Activated T-cell treated with anti-CD3 and anti-CD28 coated beads for 4 hours (primary cell): ENCODE measurements around the gene GUCD1.

Source experiments
- DNase-seq: peaks from one replicate; pipeline ENCODE4 v3.0.0-alpha.2; 2020

GUCD1 gene

DNA sequence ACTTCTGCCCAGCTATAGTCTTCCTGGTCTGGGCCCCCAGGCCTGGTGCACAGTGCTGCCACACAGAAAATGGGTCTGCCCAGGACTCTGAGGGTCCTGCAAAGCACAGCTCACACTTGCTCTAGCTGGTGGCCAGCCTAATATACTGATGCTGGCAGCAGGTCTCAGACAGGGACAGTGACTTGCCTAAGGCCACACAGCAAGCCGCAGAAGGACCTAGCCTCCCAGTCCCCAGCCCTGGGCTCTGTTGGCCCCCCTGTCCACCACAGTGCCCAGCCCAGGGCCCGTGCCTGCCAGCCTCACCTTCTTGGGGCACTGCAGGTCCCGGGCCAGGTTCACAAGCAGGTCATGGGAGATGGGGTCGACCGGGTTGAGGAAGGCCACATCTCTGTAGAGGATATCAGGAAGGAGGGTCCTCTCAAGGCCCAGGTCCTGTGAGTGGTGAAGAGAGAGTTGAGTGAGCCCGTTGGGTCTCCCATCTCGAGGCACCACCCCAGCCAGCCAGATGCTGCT, 34.6 kb upstream of the GUCD1 start:
- no peak for DNase-seq

DNA sequence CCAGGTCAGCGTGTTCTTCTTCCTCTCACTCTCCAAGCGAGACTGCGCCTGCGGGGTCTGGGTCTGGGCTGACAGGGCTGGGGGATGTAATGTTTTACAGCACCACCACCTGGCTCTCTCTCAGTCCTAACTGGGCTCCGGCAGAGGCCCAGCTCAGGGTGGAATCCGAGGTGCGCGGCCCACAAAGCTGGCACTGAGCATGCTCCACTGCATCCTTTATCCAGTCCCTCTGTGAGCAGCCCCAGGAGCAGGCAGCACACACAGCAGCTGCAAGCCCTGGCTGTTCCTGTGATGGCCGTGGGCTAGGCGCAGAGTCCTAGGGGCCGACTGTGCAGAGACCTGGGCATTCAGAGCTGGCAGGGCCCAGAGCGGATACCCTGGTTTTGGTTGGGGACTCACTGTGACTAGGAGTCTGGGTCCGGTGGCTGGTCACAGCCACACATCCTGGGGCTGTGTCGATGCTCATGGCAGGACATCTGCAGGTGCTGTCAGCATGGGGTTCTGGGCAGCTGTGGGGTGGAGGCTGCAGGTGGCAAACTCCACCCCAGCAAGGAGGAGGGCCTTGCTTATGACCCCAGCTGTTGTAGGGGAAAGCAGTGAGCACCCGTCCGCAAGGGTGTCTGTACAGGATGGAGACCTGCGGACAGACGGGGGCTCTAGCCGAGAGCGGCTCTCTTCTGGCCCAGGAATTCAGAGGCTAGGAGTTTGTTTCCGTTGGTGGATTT, 34.0 kb upstream of the GUCD1 start:
- no peak for DNase-seq

- no peak for DNase-seq
These were observed 33.4 kb upstream of the GUCD1 start for GRCh38 chr22:24588381-24588756.

GRCh38 chr22:24587948-24588347, 33.0 kb upstream of the GUCD1 start:
- no peak for DNase-seq

DNA sequence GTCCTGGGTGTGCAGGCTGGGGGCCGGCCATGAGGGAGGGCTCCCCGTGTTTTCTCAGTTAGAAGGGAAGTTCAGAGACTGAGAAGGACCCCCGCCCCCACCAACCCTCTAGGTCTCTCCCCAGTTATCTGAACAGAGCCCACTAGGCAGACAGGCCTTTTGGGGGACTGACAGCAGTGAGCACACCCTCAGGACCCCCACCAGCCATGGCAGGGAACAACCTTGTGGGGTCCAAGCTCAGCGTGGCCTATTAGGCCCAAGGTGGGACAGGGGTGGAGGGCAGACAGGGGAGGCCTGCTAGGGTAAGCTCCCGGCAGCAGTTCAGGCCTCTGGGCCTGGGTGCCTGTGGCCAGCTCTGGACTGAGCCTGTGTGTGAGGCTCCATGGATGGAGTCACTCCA, 32.3 kb upstream of the GUCD1 start:
- no peak for DNase-seq

- no peak for DNase-seq
These were observed 31.1 kb upstream of the GUCD1 start for GRCh38 chr22:24585927-24586546.

GRCh38 chr22:24585461-24585860, 30.5 kb upstream of the GUCD1 start:
- DNase-seq, result no peak

GRCh38 chr22:24584871-24585411, 30.0 kb upstream of the GUCD1 start:
- DNase-seq, result no peak

- no peak for DNase-seq
These were observed 29.3 kb upstream of the GUCD1 start for GRCh38 chr22:24584166-24584790.

DNA sequence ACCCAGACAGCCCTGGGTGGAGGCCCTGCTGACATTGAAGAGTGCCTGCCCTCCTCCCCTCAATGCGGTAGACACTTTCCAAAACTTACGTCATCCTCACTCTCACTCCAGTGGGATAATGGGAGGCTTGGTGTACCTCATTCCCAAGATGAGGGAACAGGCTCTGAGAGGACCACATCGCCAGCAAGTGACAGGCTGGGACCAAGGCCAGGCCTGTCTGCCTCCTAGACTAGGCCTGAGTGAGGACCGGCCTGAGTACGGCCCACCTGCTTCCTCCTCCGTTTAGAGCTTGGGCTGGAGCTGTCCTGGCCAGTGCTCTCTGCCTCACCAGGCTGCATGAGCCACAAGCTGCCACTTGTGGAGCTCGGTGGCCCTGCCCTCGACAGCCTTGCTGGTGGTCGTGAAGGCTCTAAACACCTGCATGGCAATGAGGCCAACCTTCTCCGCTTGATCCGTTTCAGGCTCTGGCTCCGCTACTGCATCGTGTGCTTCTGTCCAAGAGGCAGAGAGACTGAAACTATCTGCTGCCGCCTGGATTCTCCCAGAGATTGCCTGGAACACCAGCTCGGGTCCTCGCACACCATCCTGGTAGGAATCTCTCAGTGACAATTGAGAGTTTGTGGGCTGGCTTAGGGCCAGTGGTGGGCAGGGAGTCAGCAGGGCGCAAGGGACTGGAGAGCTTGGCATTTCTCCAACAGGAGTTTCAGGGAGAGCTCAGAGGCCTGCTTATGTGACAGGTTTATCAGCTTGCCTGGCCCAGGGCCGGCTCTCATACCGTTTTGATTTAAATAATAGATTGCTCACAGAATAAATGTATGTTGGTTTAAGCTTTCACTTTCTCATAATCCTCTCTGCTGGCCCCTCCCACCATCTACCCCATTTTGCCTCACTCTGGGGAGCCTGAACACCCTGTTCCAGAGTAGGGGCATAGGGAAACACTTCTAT, 28.6 kb upstream of the GUCD1 start:
- no peak for DNase-seq

- DNase-seq, result no peak
These were observed 27.3 kb upstream of the GUCD1 start for GRCh38 chr22:24582056-24582814.

GRCh38 chr22:24580276-24580675, 25.3 kb upstream of the GUCD1 start:
- DNase-seq, result no peak

- DNase-seq, result no peak
These were observed 24.3 kb upstream of the GUCD1 start for GRCh38 chr22:24579258-24579601.

DNA sequence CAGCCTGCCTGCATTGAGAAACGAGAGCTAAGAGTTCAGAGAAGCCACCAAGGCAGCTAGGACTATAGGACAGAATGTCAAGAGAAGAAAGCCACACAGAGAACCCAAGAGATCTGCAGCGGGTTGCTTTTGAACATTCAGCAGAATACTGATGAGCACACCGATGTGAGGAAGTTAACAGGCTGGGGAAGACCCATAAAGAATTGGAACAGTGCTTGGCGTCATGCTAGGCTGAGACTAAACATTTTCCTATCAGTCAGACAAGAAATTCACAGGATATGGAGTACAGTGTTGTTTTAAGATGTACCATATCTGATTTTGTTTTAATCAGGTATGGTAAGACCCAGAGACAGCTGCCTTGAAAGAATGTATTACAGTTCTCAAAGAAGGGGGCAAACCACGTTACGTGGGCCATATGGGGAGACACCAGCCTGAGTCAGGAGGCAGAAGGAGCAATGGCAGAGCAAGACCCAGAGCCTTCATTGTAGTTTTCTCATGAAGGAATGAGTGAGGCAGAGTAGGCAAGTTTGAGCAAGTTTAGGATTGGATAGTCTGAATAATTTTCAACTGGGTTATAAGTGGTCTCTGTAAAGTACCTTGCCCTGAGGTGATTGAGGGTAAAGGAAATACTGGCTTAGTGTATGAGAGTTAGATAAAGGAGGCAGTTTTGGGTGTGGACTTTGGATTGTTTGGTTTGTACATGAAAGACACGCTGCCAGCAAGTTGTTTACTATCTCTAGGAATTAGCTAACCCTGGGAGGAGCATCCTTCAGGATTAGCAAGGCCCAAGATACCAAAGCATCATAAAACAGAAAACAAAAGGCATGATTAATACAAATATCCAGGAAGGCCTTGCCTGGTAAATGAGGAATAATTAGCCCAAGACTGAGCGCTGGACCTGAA, 23.7 kb upstream of the GUCD1 start:
- DNase-seq, result no peak

DNA sequence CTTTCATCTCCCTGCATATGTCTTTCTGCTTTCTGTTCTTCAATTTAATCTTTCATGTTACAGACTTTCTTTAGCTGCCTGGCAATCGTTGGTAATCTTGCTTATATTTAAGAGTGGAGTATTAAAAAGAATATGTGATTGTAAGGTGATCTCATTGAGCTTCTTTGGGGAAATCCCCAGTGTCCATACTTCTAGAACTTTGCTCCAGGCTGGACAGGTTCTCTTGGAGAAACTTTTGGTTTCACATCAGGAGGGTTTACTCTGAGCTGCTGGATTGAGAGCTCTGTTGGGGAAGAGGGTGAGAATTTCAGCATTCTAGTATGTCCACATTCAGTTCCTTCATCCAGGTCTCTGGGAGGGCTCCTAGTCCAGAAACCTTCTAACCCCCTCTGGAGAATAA, 21.8 kb upstream of the GUCD1 start:
- DNase-seq, result no peak

DNA sequence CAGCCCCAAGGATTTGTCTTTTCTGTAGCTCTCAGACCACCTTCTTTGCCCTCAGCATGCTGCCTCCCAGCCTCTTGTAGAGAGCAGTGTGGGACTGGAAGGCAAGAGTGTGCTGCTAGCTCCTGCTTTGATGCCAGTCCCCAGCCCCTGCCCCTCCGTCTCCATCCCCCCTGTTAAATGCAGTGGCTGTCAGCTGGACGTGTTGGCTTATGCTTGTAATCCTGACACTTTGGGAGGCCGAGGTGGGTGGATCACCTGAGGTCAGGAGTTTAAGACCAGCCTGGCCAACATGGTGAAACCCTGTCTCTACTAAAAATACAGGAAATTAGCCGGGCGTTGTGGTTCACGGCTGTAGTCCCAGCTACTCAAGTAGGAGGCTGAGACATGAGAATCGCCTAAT, 16.3 kb upstream of the GUCD1 start:
- no peak for DNase-seq

DNA sequence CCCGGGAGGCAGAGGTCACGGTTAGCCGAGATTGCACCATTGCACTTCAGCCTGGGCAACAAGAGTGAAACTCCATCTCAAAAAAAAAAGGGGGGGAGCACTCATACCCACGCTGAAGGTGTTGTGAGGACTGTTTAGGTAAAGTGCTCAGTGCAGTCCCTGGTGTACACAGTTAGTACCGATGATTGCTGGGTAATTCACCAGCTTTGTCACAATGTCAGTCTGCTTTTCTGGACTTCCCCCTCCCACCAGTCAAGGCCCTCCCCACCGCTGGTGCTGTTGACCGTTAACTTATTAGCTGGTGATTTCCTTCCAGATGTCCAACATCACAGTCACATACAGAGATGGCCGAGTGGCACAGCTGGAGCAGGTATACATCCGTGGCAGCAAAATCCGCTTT, 12.7 kb upstream of the GUCD1 start:
- DNase-seq, result no peak

- no peak for DNase-seq
These were observed 12.1 kb upstream of the GUCD1 start for GRCh38 chr22:24566899-24567511.

GRCh38 chr22:24565077-24565476, 10.1 kb upstream of the GUCD1 start:
- no peak for DNase-seq

- no peak for DNase-seq
These were observed 9.6 kb upstream of the GUCD1 start for GRCh38 chr22:24564376-24565058.
